A549 (cell line): ENCODE measurements around the gene ITGB3. TPM values are rescaled to one million over a fixed set of nuclear protein-coding genes. Genes with fewer than 3 reads are reported as not detected.

ENCODE experiments used
- ATAC-seq, 2 experiments: fragments of 200-7000 bp in 1 of 2; fragments of >200 bp in 1 of 2; cut with Nextera tagmentation in 1 of 2; cut with Tn5 transposase in 1 of 2; 3 replicates each; pipeline versions ENCODE4 v1.8.0 to v1.9.1; 2018 to 2020; ENCODE audit warnings: mild to moderate bottlenecking in 1 of 2, moderate library complexity in 1 of 2
- CTCF ChIA-PET: fragments of 300-600 bp; sonication (Branson Sonifier 250); formaldehyde crosslinking; extraction: SDS; loops from one replicate; lab custom pipeline; 2021; ENCODE audit warnings: antibody characterized with exemption, inconsistent platforms; lab: Yijun Ruan, JAX
- POLR2A ChIA-PET: fragments of 350-600 bp; formaldehyde crosslinking; extraction: SDS; loops from one replicate; lab custom pipeline; 2021; ENCODE audit warnings: antibody characterized with exemption, inconsistent platforms; lab: Yijun Ruan, JAX
- DNase-seq, 2 experiments: peaks; one replicate each; pipeline versions ENCODE4 v3.0.0 to v3.0.0-alpha.2; 2011 to 2016; ENCODE audit warnings: low read depth in 1 of 2, low spot score in 1 of 2
- FAIRE-seq: peaks from 2 replicates; lab custom pipeline; 2011; peaks lifted over from hg19 to GRCh38; lab: Jason Lieb, UNC
- H3K27ac ChIP-seq, 2 experiments: fragments of >200 bp; sonication (Bioruptor Twin); formaldehyde crosslinking; 3 replicates each; pipeline ENCODE4 v1.5.1; 2016 to 2017
- H3K4me1 ChIP-seq: fragments of >200 bp; sonication (Bioruptor Twin); formaldehyde crosslinking; 3 replicates; pipeline ENCODE4 v1.6.1; 2016
- H3K4me2 ChIP-seq: fragments of >200 bp; sonication (Bioruptor Twin); formaldehyde crosslinking; 3 replicates; pipeline ENCODE4 v1.6.1; 2016
- H3K4me3 ChIP-seq: fragments of >200 bp; sonication (Bioruptor Twin); formaldehyde crosslinking; 3 replicates; pipeline ENCODE4 v1.5.1; 2016
- H3K9me3 ChIP-seq: fragments of >200 bp; sonication (Bioruptor Twin); formaldehyde crosslinking; 3 replicates; pipeline ENCODE4 v1.6.1; 2016
- ATOH8 ChIP-seq: fragments of 250-450 bp; sonication (Bioruptor Pico); IDR thresholded peaks from 2 replicates; pipeline ENCODE4 v1.5.0; 2020; ENCODE audit warnings: low read depth, mild to moderate bottlenecking, moderate library complexity
- BCL3 ChIP-seq: fragments of >200 bp; sonication (Bioruptor Twin); formaldehyde crosslinking; IDR thresholded peaks from 3 replicates; pipeline ENCODE4 v1.6.1; 2016
- BHLHE40 ChIP-seq: IDR thresholded peaks from 2 replicates; pipeline ENCODE4 v1.6.1; 2012; ENCODE audit warnings: low read depth, low read length, inconsistent platforms
- E2F6 ChIP-seq: IDR thresholded peaks from 2 replicates; pipeline ENCODE4 v1.6.1; 2012; ENCODE audit warnings: low read depth, borderline replicate concordance
- EHMT2 ChIP-seq: fragments of 200-600 bp; sonication (generic); IDR thresholded peaks from 2 replicates; pipeline ENCODE4 v1.6.1; 2016; ENCODE audit warnings: antibody characterized with exemption, low read depth, mild to moderate bottlenecking, moderate library complexity
- GATA3 ChIP-seq: IDR thresholded peaks from 2 replicates; pipeline ENCODE4 v1.6.1; 2012; ENCODE audit warnings: borderline replicate concordance
- HMGXB4 ChIP-seq: fragments of 250-450 bp; sonication (Bioruptor Pico); IDR thresholded peaks from 2 replicates; pipeline ENCODE4 v1.5.0; 2021; ENCODE audit warnings: mild to moderate bottlenecking, moderate library complexity, borderline replicate concordance
- MAFK ChIP-seq: fragments of 450-650 bp; IDR thresholded peaks from 2 replicates; pipeline ENCODE4 v1.6.1; 2014; ENCODE audit not compliant: partially characterized antibody
- MYC ChIP-seq: IDR thresholded peaks from 2 replicates; pipeline ENCODE4 v1.6.1; 2012; ENCODE audit warnings: mild to moderate bottlenecking, inconsistent platforms, low read length, improper control_type of control experiment, borderline replicate concordance
- PBX3 ChIP-seq: IDR thresholded peaks from 2 replicates; pipeline ENCODE4 v1.6.1; 2012
- POLR2A ChIP-seq: IDR thresholded peaks from 2 replicates; pipeline ENCODE4 v1.6.1; 2012; ENCODE audit warnings: mild to moderate bottlenecking, low read length
- POLR2AphosphoS2 ChIP-seq: conservative IDR thresholded peaks from 2 replicates; pipeline ENCODE4 v1.6.1; 2012; ENCODE audit warnings: low read length, improper control_type of control experiment, inconsistent platforms
- RAD21 ChIP-seq, 2 experiments: fragments of >200 bp in 1 of 2; sonication (Bioruptor Twin) in 1 of 2; formaldehyde crosslinking in 1 of 2; IDR thresholded peaks in 1 of 2; conservative IDR thresholded peaks in 1 of 2; 2 replicates in 1 of 2; 3 replicates in 1 of 2; pipeline ENCODE4 v1.6.1; 2012 to 2018; ENCODE audit warnings: inconsistent platforms in 1 of 2
- RARB ChIP-seq: fragments of 250-450 bp; sonication (Bioruptor Pico); IDR thresholded peaks from 2 replicates; pipeline ENCODE4 v1.8.0; 2021; ENCODE audit warnings: mild to moderate bottlenecking, moderate library complexity
- RFX5 ChIP-seq: fragments of 450-650 bp; IDR thresholded peaks from 2 replicates; pipeline ENCODE4 v1.7.1; 2014; ENCODE audit warnings: antibody characterized with exemption, mild to moderate bottlenecking, moderate library complexity
- SMC3 ChIP-seq: fragments of >200 bp; sonication (Bioruptor Twin); formaldehyde crosslinking; IDR thresholded peaks from 3 replicates; pipeline ENCODE4 v1.6.1; 2018; ENCODE audit warnings: inconsistent platforms
- ZFP36 ChIP-seq: fragments of 450-650 bp; IDR thresholded peaks from 2 replicates; pipeline ENCODE4 v1.6.1; 2014; ENCODE audit warnings: borderline replicate concordance; ENCODE audit not compliant: partially characterized antibody
- ZSCAN20 ChIP-seq: fragments of 250-450 bp; sonication (Bioruptor Pico); IDR thresholded peaks from 2 replicates; pipeline ENCODE4 v1.8.0; 2022; ENCODE audit warnings: mild to moderate bottlenecking, moderate library complexity
- WGBS: methylation state at CpG from one replicate; pipeline ENCODE4 v1.1.6; 2017; ENCODE audit errors: missing lambda C conversion rate; 5-methylcytosine and 5-hydroxymethylcytosine counted together
- polyA plus RNA-seq, 4 experiments: library from polyadenylated mRNA; depleted of rRNA in 3 of 4; stranded (reverse); fragments of >200 nt; fragmentation: RNase III in 1 of 4; extraction: RNeasy Plus Mini Kit Qiagen cat#74134 plus additional on column Dnase treatment in 1 of 4; gene quantifications; 2 replicates in 3 of 4; 3 replicates in 1 of 4; pipeline ENCODE4 v1.2.3, GENCODE V29; 2011 to 2017

The ITGB3 gene
- polyA plus RNA-seq, 2 of the 4 experiments (the other 2 are of a cell fraction) = 0.34 to 5.0 TPM

GRCh38 chr17:47325176-47325575 lies 71.5 kb downstream of the ITGB3 start (continued):
- TF ChIP-seq RAD21 (conservative IDR thresholded peaks at IDR 0.05 in 1 of 2, IDR thresholded peaks at IDR 0.05 in 1 of 2) (no peak), PBX3 (no peak), RFX5 (no peak)

GRCh38 chr17:47330548-47330947 lies 76.9 kb downstream of the ITGB3 start:
- no peak for DNase-seq
- no peak for ATAC-seq
- ChIA-PET POLR2A (no interaction called here), CTCF (interaction anchor here (0.8 to 1.2 kb wide), 2 partner anchors 15 to 286 kb away, joined by 3 to 5 read pairs; no protein-coding TSS in a partner anchor)
- Histone ChIP-seq H3K4me2 (no peak overlapping the region), H3K9me3 (no peaks in the 10 kb centered on the region), H3K4me1 (no peaks in the 10 kb centered on the region), H3K27ac (no peak overlapping the region), H3K4me3 (no peak overlapping the region)
- WGBS = 93% methylated on average over 2 of the region's 2 CpGs
- peak; percentile 70 for TF ChIP-seq MAFK
- no peak for TF ChIP-seq EHMT2
- no peak for FAIRE-seq

GRCh38 chr17:47332287-47332686 lies 78.7 kb downstream of the ITGB3 start:
- FAIRE-seq (no peak), DNase-seq (no peak), ATAC-seq (no peak)
- TF ChIP-seq PBX3 (no peak), E2F6 (no peak), BCL3 (no peak)
- no peaks in the 10 kb centered on the region for H3K9me3 ChIP-seq
- no peak overlapping the region for H3K4me3 ChIP-seq
- CTCF ChIA-PET = interaction anchor here (1.1 to 2.5 kb wide), 2 partner anchors 8 to 20 kb away, joined by 3 to 10 read pairs; partner anchors contain the start of gene EFCAB13
- POLR2A ChIA-PET = no interaction called here
- no peaks in the 10 kb centered on the region for H3K4me1 ChIP-seq
- H3K4me2 ChIP-seq = no peak overlapping the region
- no peak overlapping the region for H3K27ac ChIP-seq

GRCh38 chr17:47335101-47335936 lies 81.7 kb downstream of the ITGB3 start:
- TF ChIP-seq ZFP36 (no peak), SMC3 (no peak), ZSCAN20 (no peak)
- CTCF ChIA-PET = interaction anchor here (2.5 to 2.9 kb wide), 2 partner anchors 11 to 20 kb away, joined by 8 to 10 read pairs; partner anchors contain the start of gene EFCAB13
- Histone ChIP-seq H3K4me1 (no peaks in the 10 kb centered on the region), H3K4me3 (no peak overlapping the region), H3K27ac (no peak overlapping the region), H3K4me2 (no peak overlapping the region), H3K9me3 (no peaks in the 10 kb centered on the region)
- POLR2A ChIA-PET = no interaction called here
- ATAC-seq = no peak
- FAIRE-seq = no peak
- no peak for DNase-seq
- WGBS = 85% methylated on average over 4 of the region's 4 CpGs

- WGBS = 82% methylated on average over 3 of the region's 3 CpGs
- no peak overlapping the region for H3K4me2 ChIP-seq
- no peak for ATAC-seq
- ChIA-PET POLR2A (no interaction called here), CTCF (interaction anchor here (1.9 kb wide), 1 partner anchor 14 kb away, joined by 5 read pairs; the partner anchor contains the start of gene EFCAB13)
- H3K27ac ChIP-seq = no peak overlapping the region
- no peak overlapping the region for H3K4me3 ChIP-seq
- no peaks in the 10 kb centered on the region for H3K4me1 ChIP-seq
- no peak for DNase-seq
- FAIRE-seq = no peak
- H3K9me3 ChIP-seq = no peaks in the 10 kb centered on the region
- TF ChIP-seq MAFK = no peak
- no peak for TF ChIP-seq POLR2AphosphoS2
- TF ChIP-seq RARB (CRISPR knock-in tag) = no peak
- no peak for TF ChIP-seq ZSCAN20
- TF ChIP-seq POLR2A = no peak
- no peak for TF ChIP-seq E2F6
- TF ChIP-seq ZFP36 = no peak
- no peak for TF ChIP-seq GATA3
- no peak for TF ChIP-seq BHLHE40
- no peak for TF ChIP-seq MYC
- no peak for TF ChIP-seq HMGXB4 (CRISPR knock-in tag)
- no peak for TF ChIP-seq ATOH8 (CRISPR knock-in tag)
Observed at GRCh38 chr17:47338026-47338425, 84.4 kb downstream of the ITGB3 start.
